ENCODE results near the gene ARID1A. TPM values are rescaled to one million over a fixed set of nuclear protein-coding genes. Genes with fewer than 3 reads are reported as not detected.

The ARID1A gene
- total and polyA plus RNA-seq, 2 of the 4 experiments (the other 2 are of a cell fraction) = 14.0 to 40.7 TPM

- POLR2A ChIA-PET (ENCODE audit: unreplicated experiment) = interaction anchor here (0.9 kb wide), 1 partner anchor 82 kb away, joined by 3 read pairs; no protein-coding TSS in a partner anchor
- H2BK5ac ChIP-seq (ENCODE audit: low read depth, low read length, poor library complexity, severe bottlenecking) = peak overlapping the region; percentile 36
- peak overlapping the region; percentile 63 for H3K4ac ChIP-seq (ENCODE audit: low read depth, low read length)
- peak; percentile 80 for DNase-seq
- peak overlapping the region; percentile 38 for H2AK9ac ChIP-seq (replicated peaks; ENCODE audit: low read depth, low read length, poor library complexity)
- no peak overlapping the region for H3K9ac ChIP-seq (ENCODE audit: low read depth, low read length)
- dilution Hi-C loops (cut with HindIII; ENCODE audit: low sequenced_read_pairs, unreplicated experiment) (loop anchor here (25.0 kb wide), 1 partner anchor 197 kb away; no protein-coding TSS in a partner anchor), in situ Hi-C loops (cut with MboI; ENCODE audit: low sequenced_read_pairs) (no loop called here), intact Hi-C loops (cut with micrococcal nuclease) (no loop called here)
- peak overlapping the region; percentile 53; the same call in 1 of the 2 replicates for H3K23ac ChIP-seq (ENCODE audit: low read depth, low read length)
- peak overlapping the region; percentile 8; the same call in 1 of the 2 replicates for H3K18ac ChIP-seq (ENCODE audit: low read depth, low read length)
- WGBS, 2 experiments (ENCODE audit: extremely low coverage in 2 of 2, insufficient read length in 1 of 2) = no CpG with 5 or more reads among the region's 2 CpGs
- H3K9me3 ChIP-seq (ENCODE audit: control insufficient read depth, insufficient read depth, low read length) = no peaks in the 10 kb centered on the region
- CTCF ChIA-PET = interaction anchor here (0.9 to 1.4 kb wide), 2 partner anchors 92 to 190 kb away, joined by 3 to 4 read pairs; no protein-coding TSS in a partner anchor
- peaks cover 37% of the 10 kb centered on the region for H3K4me1 ChIP-seq (ENCODE audit: control insufficient read depth, insufficient read depth, low read length)
- H4K20me1 ChIP-seq (ENCODE audit: insufficient read depth, low read length) = peaks cover 18% of the 10 kb centered on the region
- peak overlapping the region; percentile 0; the same call in 1 of the 2 replicates for H3K14ac ChIP-seq (replicated peaks; ENCODE audit: low read depth, low read length)
- H4K91ac ChIP-seq (ENCODE audit: insufficient read depth, low read depth, low read length) = peak overlapping the region; percentile 19
- H3K27me3 ChIP-seq (ENCODE audit: control insufficient read depth, insufficient read depth, low read length) = no peaks in the 10 kb centered on the region
- 0 out of 2 replicates have a peak overlapping the region, but pooled peaks have one; percentile 12 for H2BK20ac ChIP-seq (ENCODE audit: low read depth, low read length)
- peak; percentile 33 for ATAC-seq (ENCODE audit: low read depth)
- peak overlapping the region; percentile 41 for H2BK120ac ChIP-seq (ENCODE audit: low read depth, low read length)
- no peak overlapping the region for H3K4me2 ChIP-seq (ENCODE audit: low read depth, low read length)
- H3K4me3 ChIP-seq (ENCODE audit: insufficient read depth, low read depth, low read length) = no peak overlapping the region
- H2AFZ ChIP-seq (replicated peaks; ENCODE audit: low read length, poor library complexity) = no peak overlapping the region
- peaks cover 21% of the 10 kb centered on the region for H3K36me3 ChIP-seq (ENCODE audit: control insufficient read depth, insufficient read depth, low read length)
- H3K79me1 ChIP-seq (ENCODE audit: low read depth in 1 of 2, low read length in 2 of 2) = peaks cover 55 to 77% of the 10 kb centered on the region in 2 experiments
- BruUV-seq (replicated peaks) = no TSS peak
- H3K56ac ChIP-seq (ENCODE audit: extremely low read depth, insufficient read depth, low read length) = no peak overlapping the region
- peaks cover 31% of the 10 kb centered on the region for H3K9me1 ChIP-seq (ENCODE audit: insufficient read depth, low read length)
- H3K27ac ChIP-seq (ENCODE audit: insufficient read depth, low read length) = peak overlapping the region; percentile 47; the same call in 1 of the 2 replicates
- H4K8ac ChIP-seq (ENCODE audit: low read depth in 2 of 2, low read length in 2 of 2) = peak overlapping the region in 1 of 2 experiments; percentile 15; a peak in 2 of 4 replicates
- peak overlapping the region; percentile 18; the same call in 1 of the 3 replicates for H2BK15ac ChIP-seq (ENCODE audit: low read depth, low read length)
- 0 out of 2 replicates have a peak overlapping the region, but pooled peaks have one; percentile 15 for H4K5ac ChIP-seq (ENCODE audit: low read depth, low read length)
- H2AK5ac ChIP-seq (ENCODE audit: low read depth, low read length) = peak overlapping the region; percentile 71; the same call in 1 of the 2 replicates
- TF ChIP-seq SMC3 (IDR thresholded peaks at IDR 0.05; ENCODE audit: low read depth, low read length) (no peak), RFX5 (IDR thresholded peaks at IDR 0.05; ENCODE audit: low read depth, low read length) (no peak), MAFK (IDR thresholded peaks at IDR 0.05; ENCODE audit: low read depth, low read length) (no peak), MXI1 (IDR thresholded peaks at IDR 0.05; ENCODE audit: borderline replicate concordance, low read depth, low read length) (no peak), CTCF (conservative IDR thresholded peaks at IDR 0.05; ENCODE audit: low read depth, low read length) (no peak), CEBPB (IDR thresholded peaks at IDR 0.05; ENCODE audit: low read depth, low read length) (no peak), POLR2A (IDR thresholded peaks at IDR 0.05; ENCODE audit: low read depth, low read length) (no peak), BHLHE40 (IDR thresholded peaks at IDR 0.05; ENCODE audit: low read depth, low read length) (no peak), RAD21 (IDR thresholded peaks at IDR 0.05; ENCODE audit: low read length) (no peak), NFE2L2 (IDR thresholded peaks at IDR 0.05; ENCODE audit: low read depth, low read length) (no peak), MAZ (IDR thresholded peaks at IDR 0.05; ENCODE audit: borderline replicate concordance, low read depth, low read length) (no peak), FOS (IDR thresholded peaks at IDR 0.05; ENCODE audit: low read depth, low read length) (no peak), CHD1 (IDR thresholded peaks at IDR 0.05; ENCODE audit: low read depth, low read length) (no peak)
- TF ChIP-seq, protein P1, sequence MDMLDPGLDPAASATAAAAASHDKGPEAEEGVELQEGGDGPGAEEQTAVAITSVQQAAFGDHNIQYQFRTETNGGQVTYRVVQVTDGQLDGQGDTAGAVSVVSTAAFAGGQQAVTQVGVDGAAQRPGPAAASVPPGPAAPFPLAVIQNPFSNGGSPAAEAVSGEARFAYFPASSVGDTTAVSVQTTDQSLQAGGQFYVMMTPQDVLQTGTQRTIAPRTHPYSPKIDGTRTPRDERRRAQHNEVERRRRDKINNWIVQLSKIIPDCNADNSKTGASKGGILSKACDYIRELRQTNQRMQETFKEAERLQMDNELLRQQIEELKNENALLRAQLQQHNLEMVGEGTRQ (IDR thresholded peaks at IDR 0.05; ENCODE audit: low read depth, low read length) = no peak
Measured at GRCh38 chr1:26784023-26784871, 88.4 kb downstream of the ARID1A start.
